DMS 273 treated with DMSO at 0.1 percent for 48 hours (cell line): ENCODE data around the gene ELF2.
A peak's percentile ranks its signal among the peaks of the same experiment; 100 is the strongest.
"Not testable (repeated sequence)": the region's sequence is repeated elsewhere in the genome, so short reads cannot be mapped to it uniquely, and the experiment has no call there.

Experiments
- DNase-seq: peaks from one replicate; lab custom pipeline; 2025; lab: John Stamatoyannopoulos, UW

The ELF2 gene

GRCh38 chr4:139144161-139144859 is 32.7 kb downstream of the ELF2 start:
- peak; percentile 7 for DNase-seq

GRCh38 chr4:139142980-139143379 is 34.0 kb downstream of the ELF2 start:
- DNase-seq = no peak

- no peak for DNase-seq
These were observed 34.9 kb downstream of the ELF2 start for GRCh38 chr4:139142087-139142486.

GRCh38 chr4:139137763-139138162 is 39.3 kb downstream of the ELF2 start:
- no peak for DNase-seq

- no peak for DNase-seq
These were observed 42.6 kb downstream of the ELF2 start for GRCh38 chr4:139134403-139134802.

GRCh38 chr4:139131209-139131870 is 45.7 kb downstream of the ELF2 start:
- DNase-seq = no peak

GRCh38 chr4:139129206-139129605 is 47.8 kb downstream of the ELF2 start:
- no peak for DNase-seq

GRCh38 chr4:139126898-139127297 is 50.1 kb downstream of the ELF2 start:
- DNase-seq = no peak

- DNase-seq = no peak
These were observed 53.1 kb downstream of the ELF2 start for GRCh38 chr4:139123910-139124309.

GRCh38 chr4:139118365-139118764 is 58.7 kb downstream of the ELF2 start:
- no peak for DNase-seq

GRCh38 chr4:139115226-139115625 is 61.8 kb downstream of the ELF2 start:
- no peak for DNase-seq

GRCh38 chr4:139114795-139115194 is 62.2 kb downstream of the ELF2 start:
- not testable (repeated sequence) for DNase-seq

GRCh38 chr4:139112650-139113049 is 64.4 kb downstream of the ELF2 start:
- no peak for DNase-seq

GRCh38 chr4:139108567-139109128 is 68.4 kb downstream of the ELF2 start:
- DNase-seq = no peak

GRCh38 chr4:139099366-139099982 is 77.5 kb downstream of the ELF2 start:
- DNase-seq = peak; percentile 28

GRCh38 chr4:139092271-139092670 is 84.7 kb downstream of the ELF2 start:
- no peak for DNase-seq

GRCh38 chr4:139085141-139085540 is 91.9 kb downstream of the ELF2 start:
- no peak for DNase-seq

- DNase-seq = no peak
These were observed 92.3 kb downstream of the ELF2 start for GRCh38 chr4:139084804-139085093.

GRCh38 chr4:139083956-139084803 is 92.8 kb downstream of the ELF2 start:
- DNase-seq = peak; percentile 66

GRCh38 chr4:139083607-139083955 is 93.4 kb downstream of the ELF2 start:
- DNase-seq = peak; percentile 23

- DNase-seq = peak; percentile 93
These were observed 94.0 kb downstream of the ELF2 start for GRCh38 chr4:139082750-139083606.
